Activated T-cell treated with anti-CD3 and anti-CD28 coated beads, Interleukin-2, amount 50 U/mL, for 4 hours (primary cell): ENCODE data around the gene ARVCF. TPM values are rescaled to one million over a fixed set of nuclear protein-coding genes. Genes with fewer than 3 reads are reported as not detected.

Source experiments
- ATAC-seq, 2 donors: fragments of 200-7000 bp; cut with Tn5 transposase; one replicate each; pipeline ENCODE4 v1.10.0; 2021
- DNase-seq: peaks from one replicate; pipeline ENCODE4 v3.0.0-alpha.2; 2020
- H3K27me3 Mint-ChIP-seq: one replicate; pipeline ENCODE4 v1.8.0; 2021; ENCODE audit warnings: low read depth, mixed read lengths
- H3K36me3 Mint-ChIP-seq: one replicate; pipeline ENCODE4 v1.8.0; 2022; ENCODE audit warnings: mixed read lengths; ENCODE audit not compliant: insufficient read depth
- H3K4me1 Mint-ChIP-seq: one replicate; pipeline ENCODE4 v1.8.0; 2021; ENCODE audit warnings: low read depth, mixed read lengths
- H3K4me3 Mint-ChIP-seq: one replicate; pipeline ENCODE4 v1.8.0; 2021; ENCODE audit warnings: mild to moderate bottlenecking, moderate library complexity, mixed read lengths
- H3K9me3 Mint-ChIP-seq: one replicate; pipeline ENCODE4 v1.8.0; 2021; ENCODE audit warnings: mixed read lengths
- total RNA-seq, 3 donors: library from RNA; stranded (reverse); gene quantifications; one replicate each; pipeline ENCODE4 v1.2.1, GENCODE V29; 2021

The ARVCF gene
- total RNA-seq, 3 donors from 2014 or later, result 2.3 to 3.6 (median 2.8) TPM

DNA sequence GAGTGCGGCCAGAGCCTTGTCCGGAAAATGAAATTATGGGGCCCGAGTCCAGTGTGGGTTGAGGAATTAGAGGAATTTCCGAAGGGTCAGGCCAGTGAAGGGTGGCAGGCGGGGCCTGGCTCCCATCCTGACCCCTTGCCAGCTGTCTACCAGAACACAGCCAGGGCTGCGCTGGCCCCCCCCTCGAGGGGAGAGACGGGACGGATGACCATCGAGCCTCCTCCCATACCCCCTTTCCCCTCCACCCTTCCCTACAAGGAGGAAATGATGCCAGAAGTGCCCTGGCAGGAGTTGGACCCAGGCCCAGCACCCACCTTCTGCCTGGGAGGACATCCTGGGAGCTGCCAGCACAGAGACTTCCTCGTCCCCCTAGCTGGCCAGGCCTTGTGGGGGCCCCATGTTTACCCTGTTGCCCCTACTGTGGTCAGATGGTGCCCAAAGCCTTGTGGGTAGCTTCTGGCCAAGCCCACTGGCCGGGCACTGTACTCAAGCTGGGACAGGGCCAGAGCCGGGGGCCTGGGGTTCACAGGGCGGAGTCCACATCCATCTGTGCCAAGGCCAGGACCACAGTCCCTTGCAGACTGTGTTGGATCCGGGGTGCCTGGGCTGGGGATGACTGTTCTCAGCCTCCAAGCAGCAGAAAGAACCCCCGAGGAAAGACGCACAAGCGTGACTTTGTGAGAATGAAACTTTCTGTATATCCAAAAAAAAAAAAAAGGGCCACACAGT lies 20.8 kb downstream of the ARVCF start:
- Mint-ChIP-seq H3K36me3 (no peaks in the 10 kb centered on the region), H3K4me3 (no peak overlapping the region), H3K27me3 (peaks cover 2% of the 10 kb centered on the region), H3K9me3 (no peaks in the 10 kb centered on the region), H3K4me1 (no peaks in the 10 kb centered on the region)
- DNase-seq, result no peak
- no peak for ATAC-seq

DNA sequence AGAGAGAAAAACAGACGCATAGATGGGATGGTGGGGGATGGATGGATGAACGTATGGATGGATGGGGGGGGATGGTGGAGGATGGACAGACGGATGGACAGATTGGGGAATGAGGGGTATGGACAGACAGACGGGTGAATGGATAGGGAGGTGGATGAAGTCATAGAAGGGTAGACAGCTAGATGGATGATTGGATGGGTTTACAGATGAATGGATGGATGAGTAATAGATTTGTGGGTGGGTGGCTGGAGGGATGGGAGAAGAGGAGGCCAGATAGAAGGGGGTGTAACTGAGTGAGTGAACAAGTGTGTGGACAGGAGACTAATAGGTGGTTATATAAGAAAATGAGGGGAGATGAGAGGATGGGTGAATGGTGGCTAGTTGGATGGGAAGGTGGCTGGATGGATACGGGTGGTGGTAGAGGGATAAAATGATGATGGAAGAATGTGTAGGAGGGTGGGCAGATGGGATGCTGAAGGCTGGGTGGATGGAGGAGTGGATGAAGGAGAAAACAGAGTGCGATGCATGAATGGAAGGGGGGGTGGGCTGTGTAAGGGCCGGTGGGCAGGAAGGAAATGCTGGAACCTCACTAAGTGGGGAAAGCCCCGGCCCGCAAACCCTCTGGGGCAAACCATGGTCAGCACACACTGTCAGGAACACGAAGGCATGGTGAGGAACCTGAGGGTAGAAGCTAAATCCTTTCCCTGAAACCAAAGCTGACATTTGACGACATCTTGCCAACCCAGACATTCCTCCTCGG lies 21.6 kb downstream of the ARVCF start:
- no peaks in the 10 kb centered on the region for H3K9me3 Mint-ChIP-seq
- H3K4me3 Mint-ChIP-seq, result no peak overlapping the region
- peaks cover 2% of the 10 kb centered on the region for H3K27me3 Mint-ChIP-seq
- no peak for DNase-seq
- H3K4me1 Mint-ChIP-seq, result no peaks in the 10 kb centered on the region
- no peaks in the 10 kb centered on the region for H3K36me3 Mint-ChIP-seq
- ATAC-seq, result no peak

DNA sequence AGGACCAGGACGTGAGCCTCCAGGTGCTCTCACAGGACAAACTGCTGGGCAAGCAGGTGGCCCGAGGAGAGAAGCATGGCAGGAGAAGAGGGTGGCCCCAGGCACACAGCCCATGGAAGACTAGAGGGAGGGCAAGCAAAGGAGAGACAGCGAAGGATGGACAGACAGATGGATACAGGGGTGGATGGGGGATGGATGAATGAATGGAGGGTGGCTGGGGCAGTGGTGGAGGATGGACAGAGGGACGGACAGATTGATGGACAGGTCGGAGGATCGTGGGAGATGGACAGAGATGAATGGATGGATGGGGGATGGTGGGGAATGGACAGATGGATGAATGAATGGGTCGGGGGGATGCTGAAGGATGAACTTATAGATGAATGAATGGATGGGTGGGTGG lies 22.7 kb downstream of the ARVCF start:
- H3K36me3 Mint-ChIP-seq, result no peaks in the 10 kb centered on the region
- no peaks in the 10 kb centered on the region for H3K27me3 Mint-ChIP-seq
- DNase-seq, result no peak
- H3K4me3 Mint-ChIP-seq, result no peak overlapping the region
- no peak for ATAC-seq
- H3K9me3 Mint-ChIP-seq, result no peaks in the 10 kb centered on the region
- no peaks in the 10 kb centered on the region for H3K4me1 Mint-ChIP-seq

DNA sequence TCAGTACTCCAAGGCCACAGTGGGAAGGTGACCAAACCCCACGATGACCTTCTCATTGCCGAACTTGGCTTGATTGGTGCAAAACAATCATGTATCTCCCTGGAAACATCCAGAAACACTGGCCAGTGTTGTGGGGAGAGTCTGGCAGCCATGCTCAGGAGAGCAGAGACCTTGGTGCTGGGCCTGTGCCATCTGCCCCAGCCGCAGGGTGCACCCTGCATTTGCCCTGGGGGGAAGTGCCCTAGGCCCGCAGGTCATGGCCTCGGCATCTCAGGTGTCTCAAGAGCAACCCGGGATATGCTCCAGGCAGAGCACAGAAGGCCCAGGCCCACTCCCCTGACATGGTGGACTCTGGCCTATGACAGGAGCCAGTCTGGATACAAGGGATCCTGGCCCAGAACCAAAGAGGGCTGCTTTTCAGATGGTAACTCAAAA lies 23.7 kb downstream of the ARVCF start:
- Mint-ChIP-seq H3K4me1 (no peaks in the 10 kb centered on the region), H3K4me3 (no peak overlapping the region), H3K9me3 (no peaks in the 10 kb centered on the region), H3K27me3 (no peaks in the 10 kb centered on the region), H3K36me3 (no peaks in the 10 kb centered on the region)
- ATAC-seq (no peak), DNase-seq (no peak)

DNA sequence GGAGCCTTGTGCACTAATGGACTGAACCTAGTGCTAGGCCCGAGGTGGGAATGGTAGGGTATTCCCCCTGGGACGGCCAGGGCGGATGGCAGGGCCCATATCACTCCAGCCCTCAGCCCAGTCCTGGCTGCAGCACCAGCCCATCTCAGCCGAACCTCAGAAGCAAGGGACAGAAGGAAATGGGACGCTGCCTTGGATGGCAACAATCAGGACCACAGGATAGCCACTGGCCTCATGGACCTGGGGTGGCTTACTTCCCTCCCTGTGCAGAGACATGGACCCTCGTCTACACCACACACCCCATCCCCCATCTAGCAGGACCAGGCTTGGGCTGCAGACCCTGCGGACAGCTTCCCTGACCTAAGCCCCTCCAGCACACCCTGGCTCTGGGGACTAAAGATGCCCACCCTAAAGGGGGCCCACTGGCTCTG lies 24.1 kb downstream of the ARVCF start:
- Mint-ChIP-seq H3K36me3 (no peaks in the 10 kb centered on the region), H3K9me3 (no peaks in the 10 kb centered on the region)
- no peak for ATAC-seq

DNA sequence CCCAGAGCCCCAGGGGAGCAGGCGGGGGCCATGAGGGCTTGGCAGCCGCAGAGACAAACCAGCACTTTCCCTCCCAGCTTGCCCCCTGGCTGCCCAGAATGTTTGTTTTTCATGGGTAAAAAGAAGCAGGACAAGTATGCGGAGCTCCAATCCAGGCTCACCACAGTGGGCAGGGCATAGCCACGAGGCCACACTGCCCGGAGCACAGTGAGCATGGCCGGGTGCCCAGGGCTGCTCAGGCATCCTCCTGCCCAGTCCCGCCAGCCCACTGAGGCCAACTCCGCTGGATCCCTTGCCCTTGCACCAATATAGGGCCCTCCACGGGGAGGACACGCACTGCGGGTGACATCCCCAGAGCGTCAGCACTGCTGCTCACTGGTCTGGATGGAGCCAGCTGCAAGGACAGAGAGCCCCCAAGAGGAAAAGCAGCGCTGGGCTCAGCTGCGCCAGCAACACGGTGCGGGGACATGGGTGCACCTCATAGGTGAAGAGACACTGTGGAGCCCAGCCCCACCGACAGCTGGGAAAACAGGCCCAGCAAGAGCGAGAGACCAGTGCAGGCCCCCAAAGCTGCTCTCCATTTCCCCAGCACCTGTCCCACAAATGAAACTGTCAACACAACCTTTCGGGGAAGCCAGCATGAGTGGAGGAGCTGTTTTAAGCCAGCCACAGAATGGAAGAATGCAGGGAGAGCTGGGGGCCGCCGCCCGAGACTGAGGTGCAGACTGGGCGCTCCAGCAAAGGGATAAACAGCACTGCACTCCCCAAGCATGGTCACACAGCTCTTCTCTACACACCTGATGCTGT lies 24.8 kb downstream of the ARVCF start:
- H3K9me3 Mint-ChIP-seq, result no peaks in the 10 kb centered on the region
- no peaks in the 10 kb centered on the region for H3K36me3 Mint-ChIP-seq

More for the DNA sequence above, 24.1 kb downstream of the ARVCF start:
- no peaks in the 10 kb centered on the region for H3K27me3 Mint-ChIP-seq
- H3K4me3 Mint-ChIP-seq, result no peak overlapping the region
- no peak for DNase-seq
- H3K4me1 Mint-ChIP-seq, result no peaks in the 10 kb centered on the region

DNA sequence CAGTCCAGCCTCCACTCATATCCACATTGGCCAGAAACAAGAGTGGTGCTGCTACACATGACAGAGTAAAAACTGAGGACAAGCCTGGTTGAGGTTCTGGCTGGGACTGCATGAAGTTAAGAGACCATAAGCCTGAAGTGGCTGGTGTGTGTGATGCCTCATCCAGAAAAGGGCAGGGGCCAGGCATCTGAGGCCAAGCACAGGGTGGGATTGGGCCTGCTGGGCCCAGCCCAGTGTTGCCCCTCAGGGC lies 25.3 kb downstream of the ARVCF start:
- no peaks in the 10 kb centered on the region for H3K27me3 Mint-ChIP-seq
- H3K9me3 Mint-ChIP-seq, result no peaks in the 10 kb centered on the region
- DNase-seq (no peak), ATAC-seq (no peak)
- H3K36me3 Mint-ChIP-seq, result no peaks in the 10 kb centered on the region
- H3K4me1 Mint-ChIP-seq, result no peaks in the 10 kb centered on the region
- no peak overlapping the region for H3K4me3 Mint-ChIP-seq

More for the DNA sequence above, 24.8 kb downstream of the ARVCF start:
- ATAC-seq (no peak), DNase-seq (no peak)
- Mint-ChIP-seq H3K4me1 (no peaks in the 10 kb centered on the region), H3K4me3 (no peak overlapping the region), H3K27me3 (no peaks in the 10 kb centered on the region)

DNA sequence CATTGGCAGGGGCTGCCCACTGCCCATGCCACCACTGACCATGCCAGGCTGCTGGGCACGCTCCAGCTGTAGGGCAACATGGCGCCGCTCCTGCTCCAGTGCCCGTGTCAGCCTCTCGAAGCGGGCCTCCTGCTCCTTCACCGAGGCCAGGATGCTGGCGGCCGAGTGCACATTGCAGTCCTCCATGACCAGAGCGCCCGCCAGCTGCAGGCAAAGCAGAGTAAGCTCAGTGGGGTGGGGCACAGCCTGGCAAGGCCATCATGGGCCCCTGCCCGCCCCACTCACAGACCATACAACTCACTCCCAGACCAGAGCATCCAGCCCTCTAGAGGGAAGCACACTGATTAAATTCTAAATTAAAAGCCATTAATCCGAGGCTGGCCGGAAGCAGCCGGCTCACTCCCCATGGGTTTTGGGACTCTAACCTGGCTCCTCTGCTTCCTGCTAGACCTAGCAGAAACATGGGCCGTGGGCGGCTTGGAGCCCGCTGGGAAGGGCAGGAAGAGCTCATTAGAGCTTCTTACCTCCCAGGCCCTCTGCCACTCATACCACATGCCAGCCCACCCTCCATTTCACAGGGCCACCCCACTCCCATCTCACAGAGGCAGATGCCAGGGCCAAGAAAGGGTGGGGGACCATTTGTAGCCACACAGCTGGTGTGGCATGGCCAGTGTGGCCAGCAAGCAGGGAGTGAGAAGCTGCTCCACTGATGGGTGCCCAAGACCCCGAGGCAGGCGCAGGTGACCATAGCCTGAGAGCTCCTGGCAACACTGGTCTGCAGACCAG lies 25.8 kb downstream of the ARVCF start:
- DNase-seq, result no peak
- Mint-ChIP-seq H3K9me3 (no peaks in the 10 kb centered on the region), H3K4me1 (no peaks in the 10 kb centered on the region), H3K36me3 (no peaks in the 10 kb centered on the region), H3K27me3 (no peaks in the 10 kb centered on the region), H3K4me3 (no peak overlapping the region)
- no peak for ATAC-seq

DNA sequence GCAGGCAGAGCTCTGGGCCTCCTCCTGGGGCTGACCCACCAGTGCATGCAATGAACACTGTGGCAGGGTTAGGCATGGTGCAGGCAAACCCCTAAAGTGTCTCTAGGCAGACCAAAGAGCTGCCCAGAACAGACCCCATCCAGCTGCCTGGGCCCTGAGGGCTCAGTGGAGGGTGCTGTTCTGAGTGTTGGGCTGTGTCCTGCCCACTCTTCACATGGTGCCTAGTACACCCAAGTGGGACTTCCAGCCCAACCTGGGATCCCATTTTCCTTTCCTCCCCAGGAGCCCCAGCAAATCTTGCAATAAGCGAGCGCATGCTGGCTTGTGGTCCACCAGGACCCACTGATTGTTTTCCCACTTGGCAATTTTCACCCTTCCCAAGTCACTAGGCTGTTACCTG lies 26.4 kb downstream of the ARVCF start:
- H3K36me3 Mint-ChIP-seq, result no peaks in the 10 kb centered on the region
- no peaks in the 10 kb centered on the region for H3K4me1 Mint-ChIP-seq
- DNase-seq (no peak), ATAC-seq (no peak)
- no peaks in the 10 kb centered on the region for H3K9me3 Mint-ChIP-seq
- no peaks in the 10 kb centered on the region for H3K27me3 Mint-ChIP-seq
- H3K4me3 Mint-ChIP-seq, result no peak overlapping the region

DNA sequence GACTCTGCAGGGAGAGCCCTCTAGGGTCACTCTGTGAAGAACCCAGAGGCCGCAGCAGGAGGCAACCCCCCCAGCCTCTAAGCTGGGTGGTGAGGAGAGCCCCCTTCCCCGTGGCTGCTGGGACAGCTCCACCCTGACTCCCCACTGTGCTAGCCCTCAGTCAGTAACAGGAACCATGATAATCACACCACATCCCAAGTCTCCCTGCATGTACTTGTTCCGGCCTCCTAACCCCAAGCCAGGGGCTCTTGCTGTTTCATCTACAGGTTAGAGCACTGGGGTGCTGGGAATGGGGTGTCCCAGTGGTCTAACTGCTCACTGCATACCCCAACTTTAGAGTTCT lies 26.9 kb downstream of the ARVCF start:
- Mint-ChIP-seq H3K27me3 (no peaks in the 10 kb centered on the region), H3K36me3 (no peaks in the 10 kb centered on the region), H3K4me3 (no peak overlapping the region), H3K4me1 (no peaks in the 10 kb centered on the region), H3K9me3 (no peaks in the 10 kb centered on the region)
- no peak for DNase-seq
- ATAC-seq, result no peak

DNA sequence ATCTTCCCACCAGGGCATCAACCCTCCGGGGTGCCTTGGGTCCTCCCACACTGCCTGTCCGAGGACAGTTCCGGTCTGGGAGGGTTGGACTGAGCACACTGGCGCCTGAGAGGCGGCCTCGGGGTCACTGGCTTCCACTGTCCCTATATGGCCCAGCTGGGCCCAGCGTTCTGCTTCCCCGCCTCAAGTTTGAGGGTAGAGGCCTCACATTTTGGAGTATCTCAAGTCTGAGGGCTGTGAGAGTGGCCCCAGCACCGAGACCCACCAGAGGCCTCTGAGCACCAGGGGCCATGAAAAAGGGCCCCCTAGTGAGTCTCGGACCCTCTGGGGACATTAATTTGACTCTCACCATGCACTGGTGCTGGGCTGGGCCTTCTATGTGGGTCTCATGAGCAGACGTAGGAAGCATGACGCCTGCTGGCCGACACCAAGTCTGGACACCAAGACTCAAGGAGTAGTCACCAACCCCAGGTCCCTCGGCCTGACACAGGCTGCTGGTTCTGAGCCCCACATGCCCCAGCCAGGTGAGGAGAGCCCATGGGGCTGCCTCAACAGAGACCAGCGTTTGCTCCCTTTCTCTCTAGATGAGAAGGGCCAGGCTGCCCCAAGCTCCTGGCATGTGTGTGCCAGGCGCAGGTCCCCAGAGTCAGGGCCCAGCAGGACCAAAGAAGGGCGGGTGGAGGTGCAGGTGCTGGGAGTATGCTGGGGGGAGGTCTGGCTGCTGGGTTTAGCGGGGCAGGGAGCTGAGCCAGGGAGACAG lies 27.5 kb downstream of the ARVCF start:
- ATAC-seq, result no peak
- no peaks in the 10 kb centered on the region for H3K27me3 Mint-ChIP-seq
- no peaks in the 10 kb centered on the region for H3K9me3 Mint-ChIP-seq
- no peak overlapping the region for H3K4me3 Mint-ChIP-seq
- H3K4me1 Mint-ChIP-seq, result no peaks in the 10 kb centered on the region
- H3K36me3 Mint-ChIP-seq, result no peaks in the 10 kb centered on the region
- no peak for DNase-seq

DNA sequence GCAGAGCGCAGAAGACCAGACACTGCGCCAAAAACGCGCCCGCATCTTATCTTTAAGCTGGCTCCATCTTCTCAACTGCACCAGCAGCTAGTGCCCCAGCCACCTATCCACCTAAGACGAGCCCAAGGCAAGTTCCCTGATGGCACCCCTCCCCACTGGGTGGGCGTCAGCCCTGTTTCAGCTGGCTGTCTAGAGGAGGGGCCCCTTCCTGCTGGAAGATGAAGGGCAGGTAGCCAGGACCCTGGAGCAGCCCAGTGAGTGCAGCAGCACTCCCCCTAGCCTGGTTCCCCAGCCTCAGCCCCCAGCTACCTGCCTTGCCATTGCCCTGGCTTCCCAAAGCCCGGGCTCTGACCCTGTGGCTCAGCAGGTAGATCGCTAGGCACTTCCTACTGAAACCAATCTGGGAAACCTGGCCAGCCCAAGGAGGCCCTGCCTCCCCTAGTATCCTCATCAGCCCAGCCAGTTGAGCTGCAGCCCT lies 28.3 kb downstream of the ARVCF start:
- no peaks in the 10 kb centered on the region for H3K4me1 Mint-ChIP-seq
- no peaks in the 10 kb centered on the region for H3K27me3 Mint-ChIP-seq
- H3K4me3 Mint-ChIP-seq, result peak overlapping the region; percentile 24
- no peak for DNase-seq
- no peaks in the 10 kb centered on the region for H3K36me3 Mint-ChIP-seq
- ATAC-seq, result no peak
- H3K9me3 Mint-ChIP-seq, result no peaks in the 10 kb centered on the region

DNA sequence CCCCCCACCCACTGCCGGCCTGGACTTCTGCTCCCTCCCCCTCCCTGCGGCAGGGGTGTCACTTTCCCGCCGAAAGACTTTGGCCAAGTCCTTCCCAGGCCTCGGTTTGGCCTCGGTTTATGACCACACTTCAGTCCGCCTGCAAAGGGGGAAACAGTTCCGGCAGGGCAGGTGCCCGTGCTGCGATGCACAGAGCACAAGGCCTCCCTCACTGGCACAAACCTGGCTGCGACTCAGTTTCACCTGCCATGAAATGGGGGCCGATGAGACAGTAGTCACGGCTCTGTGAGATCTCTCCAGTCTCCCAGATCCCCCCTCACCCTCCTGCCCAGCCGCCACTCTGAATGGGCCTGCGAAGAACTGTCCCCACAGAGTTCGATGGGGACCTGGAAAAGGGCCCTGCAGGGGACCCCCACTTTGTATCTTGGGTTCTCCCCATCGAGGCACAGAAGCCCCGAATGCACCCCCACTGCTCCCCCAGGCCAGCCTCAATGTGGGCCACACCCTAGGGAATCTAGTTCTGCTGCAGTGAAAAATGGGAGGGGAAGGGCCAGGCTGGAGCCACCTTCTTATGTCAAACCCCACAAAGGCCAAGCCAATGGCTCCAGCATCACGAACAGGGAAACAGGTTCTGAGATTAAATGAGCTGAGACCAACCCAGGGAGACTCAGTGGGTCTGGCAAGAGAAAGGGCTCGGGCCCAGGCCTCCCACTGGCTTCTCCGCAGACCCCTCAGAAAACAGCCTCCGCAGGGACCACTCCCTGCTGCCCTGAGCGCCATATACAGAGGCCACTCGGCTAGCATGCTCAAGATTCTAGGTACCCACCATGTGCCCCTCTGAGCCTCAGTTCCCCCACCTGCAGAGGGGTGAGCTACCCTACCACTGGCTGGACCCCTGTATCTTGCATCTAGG lies 29.0 kb downstream of the ARVCF start:
- ATAC-seq (no peak), DNase-seq (no peak)
- no peaks in the 10 kb centered on the region for H3K36me3 Mint-ChIP-seq
- no peaks in the 10 kb centered on the region for H3K27me3 Mint-ChIP-seq
- H3K4me1 Mint-ChIP-seq, result no peaks in the 10 kb centered on the region
- peak overlapping the region; percentile 54 for H3K4me3 Mint-ChIP-seq
- no peaks in the 10 kb centered on the region for H3K9me3 Mint-ChIP-seq
